ENCODE data around the gene LTBR.

Gene LTBR

GRCh38 chr12:6346235-6346832 is 37.6 kb upstream of the LTBR start:
- peak overlapping the region; percentile 84 for H3K27ac ChIP-seq
- H3K36me3 ChIP-seq = no peaks in the 10 kb centered on the region
- no peaks in the 10 kb centered on the region for H3K27me3 ChIP-seq
- no peak overlapping the region for H3K9ac ChIP-seq
- H3K9me3 ChIP-seq = no peaks in the 10 kb centered on the region
- H4K20me1 ChIP-seq = no peaks in the 10 kb centered on the region
- peak overlapping the region; percentile 99 for H3K4me2 ChIP-seq
- H3K4me1 ChIP-seq = peaks cover 93% of the 10 kb centered on the region
- H3K4me3 ChIP-seq = no peak overlapping the region
- TF ChIP-seq Cebpa-rat (IDR thresholded peaks at IDR 0.05) = no peak

DNA sequence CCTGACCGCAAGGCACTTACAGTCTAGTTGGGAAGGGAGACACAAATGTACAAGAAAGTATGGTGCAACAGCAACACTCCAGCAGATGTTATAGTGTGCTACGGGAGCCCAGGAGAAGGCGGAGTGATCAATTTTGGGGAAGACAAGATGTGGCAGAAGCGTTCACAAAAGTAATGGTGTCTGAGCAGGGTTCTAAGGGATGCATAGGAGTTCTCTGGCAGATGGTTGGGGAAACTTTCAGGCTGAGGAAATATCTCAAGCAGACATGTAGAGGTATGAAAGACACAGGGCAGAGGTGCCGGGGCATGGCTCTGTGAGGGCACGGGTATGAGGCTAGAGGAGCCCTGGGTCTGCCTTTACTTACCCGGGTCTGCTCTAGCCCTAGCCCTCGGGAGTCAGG is 37.0 kb upstream of the LTBR start:
- Histone ChIP-seq H3K9ac (peak overlapping the region; percentile 65), H3K4me3 (no peak overlapping the region), H3K36me3 (no peaks in the 10 kb centered on the region), H3K4me2 (peak overlapping the region; percentile 99), H3K4me1 (peaks cover 99% of the 10 kb centered on the region), H3K27ac (peak overlapping the region; percentile 84), H3K27me3 (no peaks in the 10 kb centered on the region), H3K9me3 (no peaks in the 10 kb centered on the region), H4K20me1 (no peaks in the 10 kb centered on the region)
- no peak for TF ChIP-seq Cebpa-rat (IDR thresholded peaks at IDR 0.05)

- Histone ChIP-seq H3K36me3 (no peaks in the 10 kb centered on the region), H3K27me3 (no peaks in the 10 kb centered on the region), H3K27ac (peak overlapping the region; percentile 84), H3K9ac (peak overlapping the region; percentile 65), H3K9me3 (no peaks in the 10 kb centered on the region), H3K4me3 (peak overlapping the region; percentile 28), H4K20me1 (no peaks in the 10 kb centered on the region), H3K4me2 (peak overlapping the region; percentile 99), H3K4me1 (peaks cover 99% of the 10 kb centered on the region)
- no peak for TF ChIP-seq Cebpa-rat (IDR thresholded peaks at IDR 0.05)
These were observed 36.3 kb upstream of the LTBR start for GRCh38 chr12:6347367-6348338.

GRCh38 chr12:6351622-6352021 is 32.3 kb upstream of the LTBR start:
- TF ChIP-seq Cebpa-rat (IDR thresholded peaks at IDR 0.05) = peak; percentile 43; the same call in 1 of the 2 replicates

DNA sequence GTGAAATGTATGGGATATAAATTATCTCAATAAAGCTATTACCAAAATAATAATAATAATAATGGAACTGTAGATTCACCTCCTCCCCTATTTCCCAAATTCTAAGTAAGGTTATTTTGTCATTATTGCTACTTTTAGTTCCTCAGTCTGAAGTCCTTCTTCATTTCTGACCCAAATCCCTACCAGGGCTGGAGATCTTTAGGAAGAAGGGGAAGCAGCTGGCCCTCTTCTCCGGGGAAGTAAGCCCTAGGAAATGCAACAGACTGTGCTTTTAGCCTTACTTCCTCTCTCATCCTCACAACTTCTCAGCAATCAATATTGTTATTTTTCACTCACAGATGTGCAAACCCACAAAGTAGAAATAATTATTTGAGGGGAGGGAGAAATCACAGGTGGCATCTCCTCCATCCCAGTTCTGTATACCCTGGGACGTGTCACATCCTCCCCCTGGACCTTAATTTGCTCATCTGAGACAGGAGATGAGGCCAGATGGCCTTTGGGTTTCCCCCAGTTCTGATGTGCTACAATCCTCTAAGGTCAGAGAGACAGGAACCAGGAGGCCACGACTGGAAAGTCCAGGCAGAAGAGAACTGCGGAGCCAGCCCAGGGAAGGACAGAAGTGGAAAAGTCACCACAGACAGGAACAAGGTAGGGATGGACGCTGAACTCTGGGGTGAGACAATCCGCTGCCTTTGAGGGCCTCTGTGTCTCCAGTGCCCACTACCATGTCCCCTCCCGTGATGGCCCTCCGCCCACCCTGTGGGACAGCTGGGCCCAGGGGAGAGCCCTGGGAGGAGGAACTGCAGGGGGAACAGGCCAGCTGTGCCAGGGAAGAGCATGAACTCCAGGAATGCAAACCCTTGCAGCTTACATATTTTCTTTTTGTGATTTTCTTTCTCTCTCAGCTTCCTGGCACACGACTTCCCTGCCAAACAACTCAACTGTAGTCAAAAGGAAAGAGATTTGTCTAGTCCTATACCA is 31.5 kb upstream of the LTBR start:
- Histone ChIP-seq H3K4me3 (peak overlapping the region; percentile 33), H4K20me1 (no peaks in the 10 kb centered on the region), H3K4me1 (peaks cover 99% of the 10 kb centered on the region), H3K27me3 (no peaks in the 10 kb centered on the region), H3K27ac (peak overlapping the region; percentile 80), H3K36me3 (no peaks in the 10 kb centered on the region), H3K4me2 (peak overlapping the region; percentile 78), H3K9ac (peak overlapping the region; percentile 74), H3K9me3 (no peaks in the 10 kb centered on the region)
- no peak for TF ChIP-seq Cebpa-rat (IDR thresholded peaks at IDR 0.05)

More at GRCh38 chr12:6351622-6352021, 32.3 kb upstream of the LTBR start:
- Histone ChIP-seq H3K9ac (peak overlapping the region; percentile 27; the same call in 1 of the 2 replicates), H3K36me3 (no peaks in the 10 kb centered on the region), H3K4me3 (no peak overlapping the region), H3K27me3 (no peaks in the 10 kb centered on the region), H3K4me1 (peaks cover 99% of the 10 kb centered on the region), H3K4me2 (peak overlapping the region; percentile 78), H3K9me3 (no peaks in the 10 kb centered on the region), H4K20me1 (no peaks in the 10 kb centered on the region), H3K27ac (peak overlapping the region; percentile 80)

DNA sequence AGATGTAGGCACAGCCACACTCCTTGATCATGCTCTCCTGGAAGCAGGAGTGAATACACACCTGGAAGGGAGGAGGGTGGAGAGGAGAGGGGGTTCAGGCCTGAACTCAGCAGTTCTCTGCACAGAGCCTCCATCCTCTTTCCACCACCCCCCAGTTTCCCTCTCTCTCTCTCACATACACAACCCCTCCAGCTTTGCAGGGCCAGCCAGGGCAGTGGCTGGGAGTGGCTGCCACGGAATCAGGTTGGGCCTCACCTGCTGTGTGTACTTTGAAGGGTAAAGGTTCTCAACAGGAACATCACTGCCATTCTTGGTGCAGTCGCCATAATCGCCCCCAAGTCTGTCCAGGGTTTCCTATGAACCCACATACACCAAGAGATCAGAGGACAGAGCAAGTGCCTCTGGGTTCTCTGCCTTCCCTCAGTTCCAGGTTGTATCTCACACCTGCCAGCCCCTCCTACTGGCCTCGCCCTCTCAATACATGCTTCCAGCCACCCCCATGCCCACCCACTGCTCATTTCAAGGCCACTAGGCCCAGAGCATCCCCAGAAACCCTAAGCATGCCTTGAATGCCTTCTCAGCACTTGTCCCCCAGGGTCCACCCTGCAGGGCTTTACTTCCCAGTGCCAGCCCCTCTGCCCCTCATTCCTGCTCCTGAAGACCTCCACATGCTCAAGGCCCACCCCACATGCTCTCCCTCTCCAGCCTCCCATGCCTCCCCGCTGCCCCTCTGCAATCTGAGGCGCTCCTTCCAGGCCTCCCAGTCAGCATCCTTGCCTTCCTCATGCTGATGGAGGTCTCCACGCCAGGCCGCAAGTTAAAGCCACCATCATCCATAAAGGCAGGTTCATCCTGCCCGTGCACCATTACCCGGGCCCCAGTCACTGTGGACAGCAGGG is 29.2 kb upstream of the LTBR start:
- peaks cover 80% of the 10 kb centered on the region for H3K4me1 ChIP-seq
- H3K9ac ChIP-seq = no peak overlapping the region; the same call in 1 of the 2 replicates
- no peaks in the 10 kb centered on the region for H3K36me3 ChIP-seq
- TF ChIP-seq Cebpa-rat (IDR thresholded peaks at IDR 0.05) = no peak
- H4K20me1 ChIP-seq = no peaks in the 10 kb centered on the region
- H3K27me3 ChIP-seq = no peaks in the 10 kb centered on the region
- peak overlapping the region; percentile 47; the same call in 1 of the 2 replicates for H3K27ac ChIP-seq
- H3K9me3 ChIP-seq = no peaks in the 10 kb centered on the region
- H3K4me2 ChIP-seq = peak overlapping the region; percentile 78
- H3K4me3 ChIP-seq = no peak overlapping the region

- no peaks in the 10 kb centered on the region for H3K27me3 ChIP-seq
- H3K9me3 ChIP-seq = no peaks in the 10 kb centered on the region
- TF ChIP-seq Cebpa-rat (IDR thresholded peaks at IDR 0.05) = no peak
- H3K36me3 ChIP-seq = no peaks in the 10 kb centered on the region
- peak overlapping the region; percentile 21 for H3K4me2 ChIP-seq
- no peak overlapping the region for H3K9ac ChIP-seq
- no peak overlapping the region for H3K27ac ChIP-seq
- no peaks in the 10 kb centered on the region for H4K20me1 ChIP-seq
- no peak overlapping the region for H3K4me3 ChIP-seq
- H3K4me1 ChIP-seq = peaks cover 78% of the 10 kb centered on the region
These were observed 28.2 kb upstream of the LTBR start for GRCh38 chr12:6355491-6356373.

- no peaks in the 10 kb centered on the region for H3K36me3 ChIP-seq
- peaks cover 75% of the 10 kb centered on the region for H3K4me1 ChIP-seq
- no peak for TF ChIP-seq Cebpa-rat (IDR thresholded peaks at IDR 0.05)
- no peaks in the 10 kb centered on the region for H3K9me3 ChIP-seq
- no peak overlapping the region for H3K27ac ChIP-seq
- H3K4me3 ChIP-seq = no peak overlapping the region
- H3K4me2 ChIP-seq = peak overlapping the region; percentile 4; the same call in 1 of the 2 replicates
- H3K27me3 ChIP-seq = no peaks in the 10 kb centered on the region
- H4K20me1 ChIP-seq = no peaks in the 10 kb centered on the region
- H3K9ac ChIP-seq = no peak overlapping the region
These were observed 27.6 kb upstream of the LTBR start for GRCh38 chr12:6356374-6356820.

Data from BLaER1 (cell line).